ENCODE measurements around the gene PTPRD. TPM values are rescaled to one million over a fixed set of nuclear protein-coding genes. Genes with fewer than 3 reads are reported as not detected.

Gene PTPRD
- total and polyA plus RNA-seq, 9 of the 15 experiments (the other 6 are each of a cell fraction or from before 2014, with no cell fraction given), result 0.11 TPM; not detected in 8

DNA sequence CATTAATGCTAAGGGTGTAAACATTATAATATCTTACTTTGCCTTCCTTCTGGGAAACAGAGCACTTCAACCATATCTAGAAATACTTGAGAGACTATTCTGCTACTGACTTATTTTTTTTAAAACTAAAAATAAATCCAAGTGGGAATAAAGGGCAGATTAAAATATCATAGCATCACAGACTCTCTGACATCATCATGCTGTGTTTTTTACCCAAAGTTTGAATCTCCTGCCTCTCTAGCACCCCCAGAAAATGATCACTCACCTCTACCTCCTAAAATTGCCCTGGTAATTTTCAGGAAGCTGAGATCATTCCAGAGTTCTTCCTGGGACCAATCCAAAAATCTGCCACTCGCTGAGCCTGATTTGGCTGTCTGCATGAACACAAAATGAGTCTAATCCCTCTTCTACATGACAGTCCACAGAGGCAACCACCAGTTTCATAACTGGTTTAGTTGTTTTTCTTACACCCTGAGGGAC is 1999.4 kb downstream of the PTPRD start (continued):
- TF ChIP-seq, protein P1, sequence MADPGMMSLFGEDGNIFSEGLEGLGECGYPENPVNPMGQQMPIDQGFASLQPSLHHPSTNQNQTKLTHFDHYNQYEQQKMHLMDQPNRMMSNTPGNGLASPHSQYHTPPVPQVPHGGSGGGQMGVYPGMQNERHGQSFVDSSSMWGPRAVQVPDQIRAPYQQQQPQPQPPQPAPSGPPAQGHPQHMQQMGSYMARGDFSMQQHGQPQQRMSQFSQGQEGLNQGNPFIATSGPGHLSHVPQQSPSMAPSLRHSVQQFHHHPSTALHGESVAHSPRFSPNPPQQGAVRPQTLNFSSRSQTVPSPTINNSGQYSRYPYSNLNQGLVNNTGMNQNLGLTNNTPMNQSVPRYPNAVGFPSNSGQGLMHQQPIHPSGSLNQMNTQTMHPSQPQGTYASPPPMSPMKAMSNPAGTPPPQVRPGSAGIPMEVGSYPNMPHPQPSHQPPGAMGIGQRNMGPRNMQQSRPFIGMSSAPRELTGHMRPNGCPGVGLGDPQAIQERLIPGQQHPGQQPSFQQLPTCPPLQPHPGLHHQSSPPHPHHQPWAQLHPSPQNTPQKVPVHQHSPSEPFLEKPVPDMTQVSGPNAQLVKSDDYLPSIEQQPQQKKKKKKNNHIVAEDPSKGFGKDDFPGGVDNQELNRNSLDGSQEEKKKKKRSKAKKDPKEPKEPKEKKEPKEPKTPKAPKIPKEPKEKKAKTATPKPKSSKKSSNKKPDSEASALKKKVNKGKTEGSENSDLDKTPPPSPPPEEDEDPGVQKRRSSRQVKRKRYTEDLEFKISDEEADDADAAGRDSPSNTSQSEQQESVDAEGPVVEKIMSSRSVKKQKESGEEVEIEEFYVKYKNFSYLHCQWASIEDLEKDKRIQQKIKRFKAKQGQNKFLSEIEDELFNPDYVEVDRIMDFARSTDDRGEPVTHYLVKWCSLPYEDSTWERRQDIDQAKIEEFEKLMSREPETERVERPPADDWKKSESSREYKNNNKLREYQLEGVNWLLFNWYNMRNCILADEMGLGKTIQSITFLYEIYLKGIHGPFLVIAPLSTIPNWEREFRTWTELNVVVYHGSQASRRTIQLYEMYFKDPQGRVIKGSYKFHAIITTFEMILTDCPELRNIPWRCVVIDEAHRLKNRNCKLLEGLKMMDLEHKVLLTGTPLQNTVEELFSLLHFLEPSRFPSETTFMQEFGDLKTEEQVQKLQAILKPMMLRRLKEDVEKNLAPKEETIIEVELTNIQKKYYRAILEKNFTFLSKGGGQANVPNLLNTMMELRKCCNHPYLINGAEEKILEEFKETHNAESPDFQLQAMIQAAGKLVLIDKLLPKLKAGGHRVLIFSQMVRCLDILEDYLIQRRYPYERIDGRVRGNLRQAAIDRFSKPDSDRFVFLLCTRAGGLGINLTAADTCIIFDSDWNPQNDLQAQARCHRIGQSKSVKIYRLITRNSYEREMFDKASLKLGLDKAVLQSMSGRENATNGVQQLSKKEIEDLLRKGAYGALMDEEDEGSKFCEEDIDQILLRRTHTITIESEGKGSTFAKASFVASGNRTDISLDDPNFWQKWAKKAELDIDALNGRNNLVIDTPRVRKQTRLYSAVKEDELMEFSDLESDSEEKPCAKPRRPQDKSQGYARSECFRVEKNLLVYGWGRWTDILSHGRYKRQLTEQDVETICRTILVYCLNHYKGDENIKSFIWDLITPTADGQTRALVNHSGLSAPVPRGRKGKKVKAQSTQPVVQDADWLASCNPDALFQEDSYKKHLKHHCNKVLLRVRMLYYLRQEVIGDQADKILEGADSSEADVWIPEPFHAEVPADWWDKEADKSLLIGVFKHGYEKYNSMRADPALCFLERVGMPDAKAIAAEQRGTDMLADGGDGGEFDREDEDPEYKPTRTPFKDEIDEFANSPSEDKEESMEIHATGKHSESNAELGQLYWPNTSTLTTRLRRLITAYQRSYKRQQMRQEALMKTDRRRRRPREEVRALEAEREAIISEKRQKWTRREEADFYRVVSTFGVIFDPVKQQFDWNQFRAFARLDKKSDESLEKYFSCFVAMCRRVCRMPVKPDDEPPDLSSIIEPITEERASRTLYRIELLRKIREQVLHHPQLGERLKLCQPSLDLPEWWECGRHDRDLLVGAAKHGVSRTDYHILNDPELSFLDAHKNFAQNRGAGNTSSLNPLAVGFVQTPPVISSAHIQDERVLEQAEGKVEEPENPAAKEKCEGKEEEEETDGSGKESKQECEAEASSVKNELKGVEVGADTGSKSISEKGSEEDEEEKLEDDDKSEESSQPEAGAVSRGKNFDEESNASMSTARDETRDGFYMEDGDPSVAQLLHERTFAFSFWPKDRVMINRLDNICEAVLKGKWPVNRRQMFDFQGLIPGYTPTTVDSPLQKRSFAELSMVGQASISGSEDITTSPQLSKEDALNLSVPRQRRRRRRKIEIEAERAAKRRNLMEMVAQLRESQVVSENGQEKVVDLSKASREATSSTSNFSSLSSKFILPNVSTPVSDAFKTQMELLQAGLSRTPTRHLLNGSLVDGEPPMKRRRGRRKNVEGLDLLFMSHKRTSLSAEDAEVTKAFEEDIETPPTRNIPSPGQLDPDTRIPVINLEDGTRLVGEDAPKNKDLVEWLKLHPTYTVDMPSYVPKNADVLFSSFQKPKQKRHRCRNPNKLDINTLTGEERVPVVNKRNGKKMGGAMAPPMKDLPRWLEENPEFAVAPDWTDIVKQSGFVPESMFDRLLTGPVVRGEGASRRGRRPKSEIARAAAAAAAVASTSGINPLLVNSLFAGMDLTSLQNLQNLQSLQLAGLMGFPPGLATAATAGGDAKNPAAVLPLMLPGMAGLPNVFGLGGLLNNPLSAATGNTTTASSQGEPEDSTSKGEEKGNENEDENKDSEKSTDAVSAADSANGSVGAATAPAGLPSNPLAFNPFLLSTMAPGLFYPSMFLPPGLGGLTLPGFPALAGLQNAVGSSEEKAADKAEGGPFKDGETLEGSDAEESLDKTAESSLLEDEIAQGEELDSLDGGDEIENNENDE (IDR thresholded peaks at IDR 0.05; ENCODE audit: low read depth, low read length), result no peak
- TF ChIP-seq HNRNPL (IDR thresholded peaks at IDR 0.05; ENCODE audit: low read depth, low read length) (no peak), SUPT5H (IDR thresholded peaks at IDR 0.05) (no peak), ZNF707 (CRISPR knock-in tag; conservative IDR thresholded peaks at IDR 0.05) (no peak), NFXL1 (CRISPR knock-in tag; IDR thresholded peaks at IDR 0.05) (no peak), CAMTA2 (CRISPR knock-in tag; conservative IDR thresholded peaks at IDR 0.05) (no peak), TBL1XR1 (IDR thresholded peaks at IDR 0.05; ENCODE audit: low read length in 2 of 2) (no peak)
- TF ChIP-seq, protein P2, sequence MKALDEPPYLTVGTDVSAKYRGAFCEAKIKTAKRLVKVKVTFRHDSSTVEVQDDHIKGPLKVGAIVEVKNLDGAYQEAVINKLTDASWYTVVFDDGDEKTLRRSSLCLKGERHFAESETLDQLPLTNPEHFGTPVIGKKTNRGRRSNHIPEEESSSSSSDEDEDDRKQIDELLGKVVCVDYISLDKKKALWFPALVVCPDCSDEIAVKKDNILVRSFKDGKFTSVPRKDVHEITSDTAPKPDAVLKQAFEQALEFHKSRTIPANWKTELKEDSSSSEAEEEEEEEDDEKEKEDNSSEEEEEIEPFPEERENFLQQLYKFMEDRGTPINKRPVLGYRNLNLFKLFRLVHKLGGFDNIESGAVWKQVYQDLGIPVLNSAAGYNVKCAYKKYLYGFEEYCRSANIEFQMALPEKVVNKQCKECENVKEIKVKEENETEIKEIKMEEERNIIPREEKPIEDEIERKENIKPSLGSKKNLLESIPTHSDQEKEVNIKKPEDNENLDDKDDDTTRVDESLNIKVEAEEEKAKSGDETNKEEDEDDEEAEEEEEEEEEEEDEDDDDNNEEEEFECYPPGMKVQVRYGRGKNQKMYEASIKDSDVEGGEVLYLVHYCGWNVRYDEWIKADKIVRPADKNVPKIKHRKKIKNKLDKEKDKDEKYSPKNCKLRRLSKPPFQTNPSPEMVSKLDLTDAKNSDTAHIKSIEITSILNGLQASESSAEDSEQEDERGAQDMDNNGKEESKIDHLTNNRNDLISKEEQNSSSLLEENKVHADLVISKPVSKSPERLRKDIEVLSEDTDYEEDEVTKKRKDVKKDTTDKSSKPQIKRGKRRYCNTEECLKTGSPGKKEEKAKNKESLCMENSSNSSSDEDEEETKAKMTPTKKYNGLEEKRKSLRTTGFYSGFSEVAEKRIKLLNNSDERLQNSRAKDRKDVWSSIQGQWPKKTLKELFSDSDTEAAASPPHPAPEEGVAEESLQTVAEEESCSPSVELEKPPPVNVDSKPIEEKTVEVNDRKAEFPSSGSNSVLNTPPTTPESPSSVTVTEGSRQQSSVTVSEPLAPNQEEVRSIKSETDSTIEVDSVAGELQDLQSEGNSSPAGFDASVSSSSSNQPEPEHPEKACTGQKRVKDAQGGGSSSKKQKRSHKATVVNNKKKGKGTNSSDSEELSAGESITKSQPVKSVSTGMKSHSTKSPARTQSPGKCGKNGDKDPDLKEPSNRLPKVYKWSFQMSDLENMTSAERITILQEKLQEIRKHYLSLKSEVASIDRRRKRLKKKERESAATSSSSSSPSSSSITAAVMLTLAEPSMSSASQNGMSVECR (CRISPR knock-in tag; IDR thresholded peaks at IDR 0.05), result no peak
- TF ChIP-seq, protein P3, sequence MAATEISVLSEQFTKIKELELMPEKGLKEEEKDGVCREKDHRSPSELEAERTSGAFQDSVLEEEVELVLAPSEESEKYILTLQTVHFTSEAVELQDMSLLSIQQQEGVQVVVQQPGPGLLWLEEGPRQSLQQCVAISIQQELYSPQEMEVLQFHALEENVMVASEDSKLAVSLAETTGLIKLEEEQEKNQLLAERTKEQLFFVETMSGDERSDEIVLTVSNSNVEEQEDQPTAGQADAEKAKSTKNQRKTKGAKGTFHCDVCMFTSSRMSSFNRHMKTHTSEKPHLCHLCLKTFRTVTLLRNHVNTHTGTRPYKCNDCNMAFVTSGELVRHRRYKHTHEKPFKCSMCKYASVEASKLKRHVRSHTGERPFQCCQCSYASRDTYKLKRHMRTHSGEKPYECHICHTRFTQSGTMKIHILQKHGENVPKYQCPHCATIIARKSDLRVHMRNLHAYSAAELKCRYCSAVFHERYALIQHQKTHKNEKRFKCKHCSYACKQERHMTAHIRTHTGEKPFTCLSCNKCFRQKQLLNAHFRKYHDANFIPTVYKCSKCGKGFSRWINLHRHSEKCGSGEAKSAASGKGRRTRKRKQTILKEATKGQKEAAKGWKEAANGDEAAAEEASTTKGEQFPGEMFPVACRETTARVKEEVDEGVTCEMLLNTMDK (IDR thresholded peaks at IDR 0.05; ENCODE audit: borderline replicate concordance, insufficient read depth, low read depth, low read length, poor library complexity, severe bottlenecking), result no peak
